Calu3 (cell line): ENCODE results near the gene CCR3. TPM values are rescaled to one million over a fixed set of nuclear protein-coding genes. Genes with fewer than 3 reads are reported as not detected.
"Not testable (repeated sequence)": the region's sequence is repeated elsewhere in the genome, so short reads cannot be mapped to it uniquely, and the experiment has no call there.

Experiments used
- BruUV-seq: library from RNA; stranded (reverse); fragments of 400-500 nt; replicated peaks from 2 replicates; lab custom pipeline; 2021; lab: Mats Ljungman, UMichigan
- CTCF ChIA-PET: fragments of 300-600 bp; sonication (Branson Sonifier 250); formaldehyde crosslinking; loops from one replicate; lab custom pipeline; 2022; ENCODE audit warnings: antibody characterized with exemption; lab: Charles Lee
- DNase-seq: peaks from one replicate; pipeline ENCODE4 v3.0.0; 2022
- H3K27ac Mint-ChIP-seq: one replicate; pipeline ENCODE4 v1.8.0; 2022; ENCODE audit warnings: mixed read lengths; ENCODE audit not compliant: unreplicated experiment
- H3K27me3 Mint-ChIP-seq: one replicate; pipeline ENCODE4 v1.8.0; 2022; ENCODE audit warnings: mixed read lengths; ENCODE audit not compliant: unreplicated experiment
- H3K36me3 Mint-ChIP-seq: one replicate; pipeline ENCODE4 v1.8.0; 2022; ENCODE audit warnings: mild to moderate bottlenecking, moderate library complexity, mixed read lengths; ENCODE audit not compliant: insufficient read depth, unreplicated experiment
- H3K4me1 Mint-ChIP-seq: one replicate; pipeline ENCODE4 v1.8.0; 2022; ENCODE audit warnings: mild to moderate bottlenecking, low read depth, mixed read lengths; ENCODE audit not compliant: unreplicated experiment
- H3K4me3 Mint-ChIP-seq: one replicate; pipeline ENCODE4 v1.8.0; 2022; ENCODE audit warnings: mild to moderate bottlenecking, low read depth, moderate library complexity, mixed read lengths; ENCODE audit not compliant: unreplicated experiment
- H3K9me3 Mint-ChIP-seq: one replicate; pipeline ENCODE4 v1.8.0; 2022; ENCODE audit warnings: low read depth, mixed read lengths; ENCODE audit not compliant: unreplicated experiment
- intact Hi-C: fragments of 100-400 bp; cut with micrococcal nuclease; formaldehyde crosslinking; loops from one replicate; pipeline ENCODE4 v1.10.0; 2022; ENCODE audit not compliant: unreplicated experiment
- total RNA-seq: library from RNA; stranded (reverse); gene quantifications from 2 replicates; pipeline ENCODE4 v1.2.3, GENCODE V29; 2022
- TF ChIP-seq, protein P1 (sequence below): fragments of 200-600 bp; IDR thresholded peaks from one replicate; pipeline ENCODE4 v1.8.0; 2022; ENCODE audit warnings: antibody characterized with exemption; ENCODE audit not compliant: unreplicated experiment

Gene CCR3
- total RNA-seq, 1 experiment from 2014 or later: 0.17 TPM

DNA sequence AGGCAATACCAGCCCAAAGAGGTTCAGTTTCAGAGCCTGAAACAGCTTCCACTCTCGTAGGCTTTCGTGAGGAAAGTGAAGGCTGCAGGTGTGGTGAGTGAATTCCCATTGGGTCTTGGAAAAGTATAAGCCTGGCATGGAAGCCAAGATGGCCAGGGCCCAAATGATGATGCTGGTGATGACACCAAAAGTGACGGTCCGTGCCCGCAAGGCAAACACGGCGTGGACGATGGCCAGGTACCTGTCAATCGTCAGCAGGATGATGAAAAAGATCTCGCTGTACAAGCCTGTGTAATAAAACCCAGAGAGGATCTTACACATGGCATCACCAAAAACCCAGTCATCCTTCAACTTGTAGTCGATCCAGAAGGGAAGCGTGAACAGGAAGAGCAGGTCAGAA is 38.6 kb upstream of the CCR3 start:
- H3K27me3 Mint-ChIP-seq: no peaks in the 10 kb centered on the region
- no peaks in the 10 kb centered on the region for H3K9me3 Mint-ChIP-seq
- H3K4me1 Mint-ChIP-seq: no peaks in the 10 kb centered on the region
- H3K36me3 Mint-ChIP-seq: peaks cover 8% of the 10 kb centered on the region
- H3K4me3 Mint-ChIP-seq: no peak overlapping the region
- DNase-seq: no peak
- intact Hi-C loops: no loop called here
- no TSS peak for BruUV-seq
- no peak overlapping the region for H3K27ac Mint-ChIP-seq
- TF ChIP-seq, protein P1, sequence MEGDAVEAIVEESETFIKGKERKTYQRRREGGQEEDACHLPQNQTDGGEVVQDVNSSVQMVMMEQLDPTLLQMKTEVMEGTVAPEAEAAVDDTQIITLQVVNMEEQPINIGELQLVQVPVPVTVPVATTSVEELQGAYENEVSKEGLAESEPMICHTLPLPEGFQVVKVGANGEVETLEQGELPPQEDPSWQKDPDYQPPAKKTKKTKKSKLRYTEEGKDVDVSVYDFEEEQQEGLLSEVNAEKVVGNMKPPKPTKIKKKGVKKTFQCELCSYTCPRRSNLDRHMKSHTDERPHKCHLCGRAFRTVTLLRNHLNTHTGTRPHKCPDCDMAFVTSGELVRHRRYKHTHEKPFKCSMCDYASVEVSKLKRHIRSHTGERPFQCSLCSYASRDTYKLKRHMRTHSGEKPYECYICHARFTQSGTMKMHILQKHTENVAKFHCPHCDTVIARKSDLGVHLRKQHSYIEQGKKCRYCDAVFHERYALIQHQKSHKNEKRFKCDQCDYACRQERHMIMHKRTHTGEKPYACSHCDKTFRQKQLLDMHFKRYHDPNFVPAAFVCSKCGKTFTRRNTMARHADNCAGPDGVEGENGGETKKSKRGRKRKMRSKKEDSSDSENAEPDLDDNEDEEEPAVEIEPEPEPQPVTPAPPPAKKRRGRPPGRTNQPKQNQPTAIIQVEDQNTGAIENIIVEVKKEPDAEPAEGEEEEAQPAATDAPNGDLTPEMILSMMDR: no peak
- CTCF ChIA-PET: no interaction called here

DNA sequence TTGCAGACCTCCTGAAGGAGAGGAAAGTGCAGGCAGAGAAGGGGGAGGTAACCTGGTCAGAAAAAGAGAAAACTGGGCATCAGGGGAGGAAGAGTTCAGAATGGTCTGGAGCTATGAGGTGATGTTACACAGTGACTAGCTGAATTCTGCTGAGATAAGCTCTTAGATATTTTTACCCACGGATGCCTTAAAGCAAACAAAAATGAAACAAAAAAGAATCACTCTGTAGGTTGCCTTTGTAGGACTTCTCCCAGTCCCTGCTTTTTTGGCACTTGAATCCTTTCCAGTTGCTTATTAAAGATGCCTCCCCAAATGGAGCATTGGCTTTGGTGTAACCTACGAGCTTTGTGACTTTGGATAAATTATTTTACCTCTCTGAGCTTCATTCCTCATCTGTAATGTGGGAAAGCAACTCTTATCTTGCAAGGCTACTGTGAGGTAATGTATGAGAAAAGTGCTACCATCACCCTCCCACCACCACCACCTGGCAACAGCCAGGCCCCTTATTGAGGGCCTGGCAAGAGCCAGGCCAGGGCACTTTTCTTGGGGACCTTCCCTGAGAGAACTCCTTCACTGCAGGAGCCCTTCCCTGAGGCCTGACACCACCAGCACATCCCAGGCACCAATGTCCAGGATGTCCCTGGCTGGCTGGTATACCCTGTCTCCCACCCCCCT is 36.8 kb upstream of the CCR3 start:
- no peak overlapping the region for H3K4me3 Mint-ChIP-seq
- H3K4me1 Mint-ChIP-seq: no peaks in the 10 kb centered on the region
- no TSS peak for BruUV-seq
- no peaks in the 10 kb centered on the region for H3K9me3 Mint-ChIP-seq
- TF ChIP-seq, protein P1: no peak
- intact Hi-C loops: loop anchor here (5.0 kb wide), 1 partner anchor 263 kb away; the partner anchor contains the start of gene CXCR6
- H3K36me3 Mint-ChIP-seq: peaks cover 8% of the 10 kb centered on the region
- DNase-seq: no peak
- CTCF ChIA-PET: no interaction called here
- H3K27ac Mint-ChIP-seq: no peak overlapping the region
- no peaks in the 10 kb centered on the region for H3K27me3 Mint-ChIP-seq

DNA sequence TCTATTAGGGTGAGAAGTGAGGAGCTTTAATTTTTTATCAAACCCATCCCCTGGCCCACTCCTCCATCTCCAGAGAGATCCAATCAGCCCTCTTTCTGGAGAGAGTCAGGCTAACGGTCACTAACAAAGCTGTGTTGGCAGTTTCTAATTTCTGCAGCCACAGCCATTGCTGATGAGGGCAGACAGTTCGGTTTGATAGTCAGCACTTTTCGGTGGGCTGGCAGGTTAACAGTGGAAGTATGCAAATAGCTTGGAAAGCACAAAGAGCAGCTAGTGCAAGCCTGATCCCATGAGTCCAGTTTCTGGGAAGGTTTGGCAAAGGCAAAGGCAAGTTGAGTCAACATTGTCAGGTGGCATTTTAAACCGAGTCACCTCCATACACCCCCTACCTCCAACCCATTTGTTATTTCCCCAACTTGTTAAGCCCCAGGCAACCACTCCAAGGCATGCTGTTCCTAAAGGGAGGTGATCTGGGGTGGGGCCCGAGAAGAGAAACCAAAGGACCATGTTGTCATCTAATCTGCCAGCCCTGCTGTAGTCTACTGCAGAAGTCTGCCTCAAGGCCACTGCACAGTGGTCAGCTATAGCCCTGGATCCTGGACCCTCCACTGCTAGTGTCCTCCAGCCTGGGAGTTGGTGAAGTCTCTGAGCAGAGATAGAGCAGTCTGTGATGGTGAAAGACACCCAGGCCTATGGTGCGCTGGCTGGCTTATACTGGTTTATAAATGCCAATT is 35.8 kb upstream of the CCR3 start:
- Mint-ChIP-seq H3K27ac (no peak overlapping the region), H3K9me3 (no peaks in the 10 kb centered on the region), H3K27me3 (no peaks in the 10 kb centered on the region), H3K4me3 (no peak overlapping the region), H3K36me3 (peaks cover 8% of the 10 kb centered on the region), H3K4me1 (no peaks in the 10 kb centered on the region)
- CTCF ChIA-PET: no interaction called here
- BruUV-seq: no TSS peak
- intact Hi-C loops: loop anchor here (5.0 kb wide), 1 partner anchor 264 kb away; the partner anchor contains the start of gene CXCR6
- TF ChIP-seq, protein P1: no peak
- DNase-seq: no peak

DNA sequence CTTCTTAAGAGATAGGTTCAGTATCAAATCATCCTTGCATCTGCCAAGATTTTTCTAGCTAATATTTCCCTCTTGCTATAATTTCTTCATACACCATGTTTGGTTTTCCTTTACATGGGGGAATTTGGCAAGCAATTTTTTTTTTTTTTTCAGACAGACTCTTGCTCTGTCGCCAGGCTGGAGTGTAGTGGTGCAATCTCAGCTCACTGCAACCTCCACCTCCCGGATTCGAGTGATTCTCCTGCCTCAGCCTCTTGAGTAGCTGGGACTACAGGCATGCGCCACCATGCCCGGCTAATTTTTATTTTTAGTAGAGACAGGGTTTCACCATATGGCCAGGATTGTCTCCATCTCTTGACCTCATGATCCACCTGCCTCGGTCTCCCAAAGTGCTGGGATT is 34.7 kb upstream of the CCR3 start:
- CTCF ChIA-PET: interaction anchor here (0.6 to 2.0 kb wide), 15 partner anchors 9 to 1068 kb away, joined by 3 to 13 read pairs (median 4); no protein-coding TSS in a partner anchor
- intact Hi-C loops: loop anchor here (5.0 kb wide), 1 partner anchor 265 kb away; the partner anchor contains the start of gene CXCR6

More for the DNA sequence above, 34.7 kb upstream of the CCR3 start:
- BruUV-seq, DNase-seq, H3K4me1 Mint-ChIP-seq, H3K27ac Mint-ChIP-seq, H3K27me3 Mint-ChIP-seq, H3K36me3 Mint-ChIP-seq, H3K9me3 Mint-ChIP-seq, H3K4me3 Mint-ChIP-seq: not testable (repeated sequence)
